NT2/D1 (cell line): Measurements from ENCODE around the gene CNGA2.

Experiments used
- SUZ12 ChIP-seq: IDR thresholded peaks from 2 replicates; pipeline ENCODE4 v1.6.1; 2011; ENCODE audit not compliant: insufficient read length, insufficient read depth; ENCODE audit errors: extremely low read depth
- YY1 ChIP-seq: IDR thresholded peaks from 2 replicates; pipeline ENCODE4 v1.6.1; 2011; ENCODE audit not compliant: insufficient read length, insufficient read depth
- ZNF274 ChIP-seq: IDR thresholded peaks from 2 replicates; pipeline ENCODE4 v1.6.1; 2011; ENCODE audit warnings: mild to moderate bottlenecking, low read depth, low read length

DNA sequence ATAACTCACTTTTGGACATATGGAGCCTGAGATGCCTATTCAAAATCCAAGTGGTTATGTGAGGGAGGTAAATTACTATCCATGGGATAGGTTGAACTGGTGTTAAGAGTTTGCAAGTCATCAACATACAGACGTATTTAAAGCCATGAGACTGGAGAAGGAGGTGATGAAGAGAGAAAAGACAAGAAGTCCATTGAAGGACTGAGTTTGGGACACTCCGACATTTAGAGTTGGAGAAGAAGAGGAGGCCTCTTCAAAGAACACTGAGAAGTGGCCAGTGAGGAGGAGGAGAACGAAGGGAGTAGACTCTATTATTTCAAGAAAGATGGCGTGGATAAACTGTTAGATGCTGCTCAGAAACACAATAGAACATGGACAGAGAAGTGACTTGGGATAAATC is at the start of gene CNGA2:
- TF ChIP-seq ZNF274 (no peak), SUZ12 (no peak), YY1 (no peak)
